COLO668 (cell line): ENCODE results near the gene ATG2B.

Experiments
- DNase-seq: peaks from one replicate; lab custom pipeline; 2025; ENCODE audit not compliant: unreplicated experiment; lab: John Stamatoyannopoulos, UW

ATG2B gene

GRCh38 chr14:96362965-96363750 lies at the start of gene ATG2B, which contains the start of gene GSKIP:
Gene ATG2B (minus strand): TSS chr14:96363341. CDS start chr14:96362976, 365 bp downstream.
Gene GSKIP (plus strand): TSS chr14:96363526. CDS start chr14:96382248, 18,722 bp downstream.
- peak; percentile 99 for DNase-seq

GRCh38 chr14:96410119-96410518 lies 47.0 kb upstream of the ATG2B start:
- DNase-seq, result no peak

- DNase-seq, result no peak
Observed at GRCh38 chr14:96409701-96410100, 46.6 kb upstream of the ATG2B start.

GRCh38 chr14:96408608-96409007 lies 45.5 kb upstream of the ATG2B start:
- no peak for DNase-seq

- DNase-seq, result no peak
Observed at GRCh38 chr14:96407935-96408570, 44.9 kb upstream of the ATG2B start.

GRCh38 chr14:96405677-96406076 lies 42.5 kb upstream of the ATG2B start:
- no peak for DNase-seq

GRCh38 chr14:96403409-96403808 lies 40.3 kb upstream of the ATG2B start:
- no peak for DNase-seq

- DNase-seq, result no peak
Observed at GRCh38 chr14:96400495-96400894, 37.4 kb upstream of the ATG2B start.

GRCh38 chr14:96399405-96399804 lies 36.3 kb upstream of the ATG2B start:
- DNase-seq, result no peak

- DNase-seq, result no peak
Observed at GRCh38 chr14:96398921-96399320, 35.8 kb upstream of the ATG2B start.

GRCh38 chr14:96398432-96398831 lies 35.3 kb upstream of the ATG2B start:
- no peak for DNase-seq

- DNase-seq, result no peak
Observed at GRCh38 chr14:96394047-96394815, 31.1 kb upstream of the ATG2B start.

- DNase-seq, result no peak
Observed at GRCh38 chr14:96393071-96393691, 30.0 kb upstream of the ATG2B start.

GRCh38 chr14:96391293-96392118 lies 28.4 kb upstream of the ATG2B start:
- peak; percentile 99 for DNase-seq

GRCh38 chr14:96390965-96391292 lies 27.8 kb upstream of the ATG2B start:
- DNase-seq, result no peak

GRCh38 chr14:96385385-96385784 lies 22.2 kb upstream of the ATG2B start:
- no peak for DNase-seq

- DNase-seq, result no peak
Observed at GRCh38 chr14:96384740-96385139, 21.6 kb upstream of the ATG2B start.

GRCh38 chr14:96384053-96384452 lies 20.9 kb upstream of the ATG2B start:
- no peak for DNase-seq

- DNase-seq, result no peak
Observed at GRCh38 chr14:96383445-96383844, 20.3 kb upstream of the ATG2B start.

- no peak for DNase-seq
Observed at GRCh38 chr14:96380735-96381134, 17.6 kb upstream of the ATG2B start.

- DNase-seq, result no peak
Observed at GRCh38 chr14:96376093-96376492, 13.0 kb upstream of the ATG2B start.
